ENCODE results near the gene LRP5.
A peak's percentile ranks its signal among the peaks of the same experiment; 100 is the strongest.
"Not testable (repeated sequence)": the region's sequence is repeated elsewhere in the genome, so short reads cannot be mapped to it uniquely, and the experiment has no call there.

LRP5 gene

DNA sequence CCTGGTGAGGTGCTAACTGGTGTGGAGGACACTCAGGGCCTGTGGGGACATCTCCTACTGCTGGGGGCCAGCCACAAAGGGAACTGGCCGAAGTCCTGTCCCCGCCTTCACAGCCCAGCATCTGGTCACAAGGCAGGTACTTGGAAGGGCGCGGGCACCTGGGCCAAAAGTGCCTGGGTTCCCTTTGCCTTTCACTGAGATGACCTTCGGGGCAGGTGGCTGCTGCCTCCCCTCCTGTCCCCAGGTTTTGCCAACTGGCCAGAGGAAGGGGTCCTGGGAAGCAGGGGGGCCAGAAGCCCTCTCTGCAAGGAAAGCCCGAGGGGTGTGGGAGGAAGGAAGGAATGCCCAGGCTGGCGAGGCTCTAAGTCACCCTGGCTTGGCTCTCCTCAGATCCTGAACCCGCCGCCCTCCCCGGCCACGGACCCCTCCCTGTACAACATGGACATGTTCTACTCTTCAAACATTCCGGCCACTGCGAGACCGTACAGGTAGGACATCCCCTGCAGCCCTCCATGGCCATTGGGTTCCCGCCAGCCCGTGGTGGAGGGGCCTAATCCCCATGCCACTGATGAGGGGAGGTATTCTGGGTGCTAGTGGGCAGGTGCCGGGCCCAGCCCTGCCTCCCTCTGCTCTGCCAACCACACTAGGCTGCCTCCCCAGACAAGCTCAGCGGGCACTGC is 133.8 kb downstream of the LRP5 start:
- H3K4me3 ChIP-seq (IDR thresholded peaks at IDR 0.05; ENCODE audit: insufficient read depth, low read depth, low read length), result no peak overlapping the region

DNA sequence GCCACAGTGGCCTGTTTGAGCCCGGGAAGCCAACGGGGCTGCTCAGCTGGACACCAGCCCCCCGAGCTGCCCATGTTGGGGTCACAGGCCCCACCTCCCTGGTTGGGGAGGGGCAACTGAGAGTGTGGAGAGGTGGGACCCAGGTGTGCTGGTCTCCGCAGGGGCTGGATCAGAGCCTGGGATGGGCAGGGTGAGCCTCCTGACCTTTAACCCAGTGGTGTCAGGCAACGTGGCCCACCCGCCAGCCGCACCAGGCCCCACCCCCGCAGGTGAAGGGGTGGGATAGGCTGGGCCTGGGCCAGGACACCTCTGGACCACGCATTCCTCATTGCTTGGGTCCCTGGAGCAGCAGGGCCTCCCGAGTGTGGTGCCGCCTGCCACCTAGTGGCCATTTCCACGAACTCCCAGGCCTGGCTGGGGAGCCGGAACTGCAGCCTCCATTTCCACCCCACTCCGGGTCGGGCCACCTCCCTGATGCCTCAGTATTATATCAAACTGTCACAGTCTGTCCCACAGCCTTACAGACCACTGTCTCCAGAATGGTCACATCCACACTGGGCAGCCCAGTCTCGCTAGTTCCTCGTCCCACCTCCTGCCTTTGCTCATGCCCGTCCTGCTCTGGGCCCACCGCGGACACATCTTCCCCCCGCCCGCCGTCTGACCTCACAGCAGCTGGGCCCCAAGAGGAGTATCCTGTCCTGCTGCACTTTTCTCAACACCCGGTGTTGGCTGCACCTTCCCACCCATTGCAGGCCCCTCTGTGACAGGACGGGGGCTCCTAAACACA is 134.8 kb downstream of the LRP5 start:
- no peak overlapping the region for H3K4me2 ChIP-seq
- no peak overlapping the region for H3K27ac ChIP-seq
- no peaks in the 10 kb centered on the region for H3K27me3 ChIP-seq (ENCODE audit: insufficient read depth, low read depth)
- TF ChIP-seq CTCF (conservative IDR thresholded peaks at IDR 0.05; ENCODE audit: low read depth, low read length), result peak; percentile 87
- no peak overlapping the region for H3K4me3 ChIP-seq (IDR thresholded peaks at IDR 0.05; ENCODE audit: insufficient read depth, low read depth, low read length)
- peaks cover 3% of the 10 kb centered on the region for H3K4me1 ChIP-seq (ENCODE audit: low read depth, poor library complexity, severe bottlenecking)
- no peaks in the 10 kb centered on the region for H4K20me1 ChIP-seq (ENCODE audit: insufficient read depth)
- no peak overlapping the region for H3K9ac ChIP-seq
- no peaks in the 10 kb centered on the region for H3K79me2 ChIP-seq (ENCODE audit: insufficient read depth, low read depth)
- peak overlapping the region; percentile 47; the same call in 1 of the 2 replicates for H2AFZ ChIP-seq (ENCODE audit: low read depth)
- H3K36me3 ChIP-seq (ENCODE audit: insufficient read depth), result no peaks in the 10 kb centered on the region

More for the DNA sequence above, 133.8 kb downstream of the LRP5 start:
- Histone ChIP-seq H3K27ac (no peak overlapping the region), H3K4me1 (ENCODE audit: low read depth, poor library complexity, severe bottlenecking) (peaks cover 3% of the 10 kb centered on the region), H3K27me3 (ENCODE audit: insufficient read depth, low read depth) (no peaks in the 10 kb centered on the region), H3K9ac (no peak overlapping the region), H4K20me1 (ENCODE audit: insufficient read depth) (no peaks in the 10 kb centered on the region), H3K36me3 (ENCODE audit: insufficient read depth) (no peaks in the 10 kb centered on the region), H2AFZ (ENCODE audit: low read depth) (no peak overlapping the region), H3K4me2 (no peak overlapping the region), H3K79me2 (ENCODE audit: insufficient read depth, low read depth) (no peaks in the 10 kb centered on the region)
- no peak for TF ChIP-seq CTCF (conservative IDR thresholded peaks at IDR 0.05; ENCODE audit: low read depth, low read length)

DNA sequence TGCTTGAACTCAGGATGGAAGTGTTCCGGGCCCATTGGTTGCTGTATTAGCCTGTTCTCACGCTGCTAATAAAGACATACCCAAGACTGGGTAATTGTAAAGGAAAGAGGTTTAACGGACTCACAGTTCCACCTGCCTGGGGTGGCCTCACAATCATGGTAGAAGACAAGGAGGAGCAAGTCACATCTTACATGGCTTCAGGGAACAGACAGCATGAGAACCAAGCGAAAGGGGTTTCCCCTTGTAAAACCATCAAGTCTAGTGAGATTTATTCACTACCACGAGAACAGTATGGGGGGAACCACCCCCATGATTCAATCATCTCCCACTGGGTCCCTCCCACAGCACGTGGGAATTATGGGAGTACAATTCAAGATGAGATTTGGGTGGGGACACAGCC is 135.5 kb downstream of the LRP5 start:
- H3K4me3 ChIP-seq (IDR thresholded peaks at IDR 0.05; ENCODE audit: insufficient read depth, low read depth, low read length); H3K27ac ChIP-seq; H3K4me1 ChIP-seq (ENCODE audit: low read depth, poor library complexity, severe bottlenecking); H3K27me3 ChIP-seq (ENCODE audit: insufficient read depth, low read depth); H3K79me2 ChIP-seq (ENCODE audit: insufficient read depth, low read depth); H4K20me1 ChIP-seq (ENCODE audit: insufficient read depth); H3K36me3 ChIP-seq (ENCODE audit: insufficient read depth); H3K9ac ChIP-seq; H3K4me2 ChIP-seq: not testable (repeated sequence)
- H2AFZ ChIP-seq (ENCODE audit: low read depth), result peak overlapping the region; percentile 47; the same call in 1 of the 2 replicates

- Histone ChIP-seq H3K27ac (no peak overlapping the region), H2AFZ (ENCODE audit: low read depth) (no peak overlapping the region), H3K4me3 (IDR thresholded peaks at IDR 0.05; ENCODE audit: insufficient read depth, low read depth, low read length) (no peak overlapping the region), H3K9ac (no peak overlapping the region), H3K4me2 (no peak overlapping the region), H4K20me1 (ENCODE audit: insufficient read depth) (no peaks in the 10 kb centered on the region), H3K4me1 (ENCODE audit: low read depth, poor library complexity, severe bottlenecking) (peaks cover 3% of the 10 kb centered on the region), H3K79me2 (ENCODE audit: insufficient read depth, low read depth) (no peaks in the 10 kb centered on the region), H3K27me3 (ENCODE audit: insufficient read depth, low read depth) (no peaks in the 10 kb centered on the region), H3K36me3 (ENCODE audit: insufficient read depth) (no peaks in the 10 kb centered on the region)
- no peak for TF ChIP-seq CTCF (conservative IDR thresholded peaks at IDR 0.05; ENCODE audit: low read depth, low read length)
These were observed 136.2 kb downstream of the LRP5 start for GRCh38 chr11:68448604-68449011.

DNA sequence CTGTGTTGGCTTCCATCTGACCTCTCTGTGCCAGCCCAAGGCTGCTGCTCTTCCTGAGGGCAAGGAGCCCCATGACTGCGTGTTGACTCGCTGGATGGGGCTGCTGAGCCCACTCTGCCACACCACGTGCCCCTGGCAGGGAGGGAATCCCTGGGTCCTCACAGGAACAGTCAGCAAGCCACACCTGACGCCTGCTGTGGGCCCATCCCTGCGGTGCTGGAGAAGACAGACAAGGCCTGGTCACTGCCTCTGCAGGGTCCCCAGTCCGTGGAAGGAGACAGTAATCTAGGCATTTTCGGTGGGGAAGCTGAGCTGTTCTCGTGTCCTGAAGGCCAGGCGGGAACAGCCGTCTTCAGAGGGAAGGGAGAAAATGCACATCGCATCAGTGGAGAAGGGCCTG is 137.6 kb downstream of the LRP5 start:
- no peak for TF ChIP-seq CTCF (conservative IDR thresholded peaks at IDR 0.05; ENCODE audit: low read depth, low read length)
- H3K79me2 ChIP-seq (ENCODE audit: insufficient read depth, low read depth), result no peaks in the 10 kb centered on the region

More for the DNA sequence above, 137.6 kb downstream of the LRP5 start:
- Histone ChIP-seq H3K27me3 (ENCODE audit: insufficient read depth, low read depth) (no peaks in the 10 kb centered on the region), H3K27ac (no peak overlapping the region), H4K20me1 (ENCODE audit: insufficient read depth) (no peaks in the 10 kb centered on the region), H3K9ac (no peak overlapping the region), H3K4me3 (IDR thresholded peaks at IDR 0.05; ENCODE audit: insufficient read depth, low read depth, low read length) (no peak overlapping the region), H3K4me1 (ENCODE audit: low read depth, poor library complexity, severe bottlenecking) (peaks cover 3% of the 10 kb centered on the region), H3K4me2 (no peak overlapping the region), H3K36me3 (ENCODE audit: insufficient read depth) (no peaks in the 10 kb centered on the region), H2AFZ (ENCODE audit: low read depth) (no peak overlapping the region)

All from KMS-11 (cell line).